ENCODE data around the gene CDH2.

DNA sequence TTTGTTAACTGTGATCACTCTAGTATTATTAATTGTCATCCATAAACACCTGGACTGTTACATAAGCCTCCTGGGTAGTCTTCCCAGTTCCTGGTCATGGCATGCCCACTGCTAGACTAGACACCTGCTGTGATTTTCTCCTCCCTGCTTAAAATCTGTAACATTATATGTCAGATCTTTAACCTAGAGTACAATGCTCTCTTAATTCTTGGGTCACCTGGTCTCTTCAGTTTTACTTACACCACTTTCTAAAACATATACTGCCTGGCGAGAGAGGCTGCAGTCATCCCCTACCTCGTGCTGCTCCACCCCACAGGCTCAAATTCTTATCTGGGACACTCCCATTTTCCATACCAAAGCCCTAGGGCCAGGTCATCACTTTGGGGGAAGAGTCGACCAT is 161.3 kb downstream of the CDH2 start:
- TF ChIP-seq, protein P1, sequence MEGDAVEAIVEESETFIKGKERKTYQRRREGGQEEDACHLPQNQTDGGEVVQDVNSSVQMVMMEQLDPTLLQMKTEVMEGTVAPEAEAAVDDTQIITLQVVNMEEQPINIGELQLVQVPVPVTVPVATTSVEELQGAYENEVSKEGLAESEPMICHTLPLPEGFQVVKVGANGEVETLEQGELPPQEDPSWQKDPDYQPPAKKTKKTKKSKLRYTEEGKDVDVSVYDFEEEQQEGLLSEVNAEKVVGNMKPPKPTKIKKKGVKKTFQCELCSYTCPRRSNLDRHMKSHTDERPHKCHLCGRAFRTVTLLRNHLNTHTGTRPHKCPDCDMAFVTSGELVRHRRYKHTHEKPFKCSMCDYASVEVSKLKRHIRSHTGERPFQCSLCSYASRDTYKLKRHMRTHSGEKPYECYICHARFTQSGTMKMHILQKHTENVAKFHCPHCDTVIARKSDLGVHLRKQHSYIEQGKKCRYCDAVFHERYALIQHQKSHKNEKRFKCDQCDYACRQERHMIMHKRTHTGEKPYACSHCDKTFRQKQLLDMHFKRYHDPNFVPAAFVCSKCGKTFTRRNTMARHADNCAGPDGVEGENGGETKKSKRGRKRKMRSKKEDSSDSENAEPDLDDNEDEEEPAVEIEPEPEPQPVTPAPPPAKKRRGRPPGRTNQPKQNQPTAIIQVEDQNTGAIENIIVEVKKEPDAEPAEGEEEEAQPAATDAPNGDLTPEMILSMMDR (IDR thresholded peaks at IDR 0.05) = no peak
- no peak for TF ChIP-seq POLR2AphosphoS5 (IDR thresholded peaks at IDR 0.05)
- no peak for TF ChIP-seq POLR2A (IDR thresholded peaks at IDR 0.05)

All from prostate gland (tissue), 2 donors.